ENCODE results near the gene THOC6. TPM values are rescaled to one million over a fixed set of nuclear protein-coding genes. Genes with fewer than 3 reads are reported as not detected.

Gene THOC6
- total and polyA plus RNA-seq, 2 experiments from 2014 or later: 35.6 to 79.4 TPM

DNA sequence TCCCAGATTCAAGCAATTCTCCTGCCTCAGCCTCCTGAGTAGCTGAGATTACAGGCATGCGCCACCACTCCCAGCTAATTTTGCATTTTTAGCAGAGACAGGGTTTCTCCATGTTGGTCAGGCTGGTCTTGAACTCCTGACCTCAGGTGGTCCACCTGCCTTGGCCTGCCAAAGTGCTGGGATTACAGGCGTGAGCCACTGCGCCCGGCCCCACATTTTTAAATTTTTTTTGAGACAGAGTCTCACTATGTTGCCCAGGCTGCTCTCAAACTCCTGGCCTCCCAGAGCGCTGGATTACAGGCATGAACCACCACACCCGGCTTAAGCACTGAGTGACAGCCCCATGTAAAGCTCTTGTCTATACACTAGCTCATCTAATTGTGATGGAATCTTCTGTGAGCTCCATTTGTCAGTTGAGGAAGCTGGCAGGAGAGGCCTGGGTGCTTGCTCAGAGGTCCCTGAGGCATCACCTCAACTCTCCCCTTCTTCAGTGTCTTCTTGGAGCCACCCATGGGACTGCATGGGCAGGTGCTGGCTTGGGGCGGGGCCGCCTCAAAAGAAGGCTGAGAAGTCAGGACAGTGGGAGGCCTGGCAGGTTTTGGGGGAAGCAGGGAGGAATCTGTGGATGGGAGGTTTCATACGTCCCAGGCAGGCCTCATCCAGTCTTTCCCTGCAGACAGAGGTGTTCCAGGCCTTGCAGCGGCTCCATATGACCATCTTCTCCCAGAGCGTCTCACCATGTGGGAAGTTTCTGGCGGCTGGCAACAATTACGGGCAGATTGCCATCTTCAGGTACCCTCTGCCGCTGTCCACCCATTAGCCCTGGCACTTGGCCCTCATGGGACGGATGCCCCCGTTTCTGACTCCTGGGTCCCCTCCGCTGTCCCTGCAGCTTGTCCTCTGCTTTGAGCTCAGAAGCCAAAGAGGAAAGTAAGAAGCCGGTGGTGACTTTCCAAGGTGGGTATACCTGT, 1.5 kb downstream of the THOC6 start:
- H3K4me1 ChIP-seq (ENCODE audit: insufficient read depth): peaks cover 28% of the 10 kb centered on the region
- H3K9me3 ChIP-seq (ENCODE audit: low read depth): no peaks in the 10 kb centered on the region
- H4K20me1 ChIP-seq (ENCODE audit: insufficient read depth, poor library complexity, severe bottlenecking): peaks cover 5% of the 10 kb centered on the region
- no peak overlapping the region for H3K4me3 ChIP-seq
- WGBS (ENCODE audit: low lambda C conversion rate, missing lambda C conversion rate): 96% methylated on average over 18 of the region's 18 CpGs
- no peak overlapping the region for H3K27ac ChIP-seq
- no peak overlapping the region for H2AFZ ChIP-seq
- H3K9me2 ChIP-seq (replicated peaks; ENCODE audit: insufficient read depth): no peaks in the 10 kb centered on the region
- H3K79me2 ChIP-seq: peaks cover 15% of the 10 kb centered on the region
- DNase-seq (ENCODE audit: low spot score): peak; percentile 23
- TF ChIP-seq, protein P1, sequence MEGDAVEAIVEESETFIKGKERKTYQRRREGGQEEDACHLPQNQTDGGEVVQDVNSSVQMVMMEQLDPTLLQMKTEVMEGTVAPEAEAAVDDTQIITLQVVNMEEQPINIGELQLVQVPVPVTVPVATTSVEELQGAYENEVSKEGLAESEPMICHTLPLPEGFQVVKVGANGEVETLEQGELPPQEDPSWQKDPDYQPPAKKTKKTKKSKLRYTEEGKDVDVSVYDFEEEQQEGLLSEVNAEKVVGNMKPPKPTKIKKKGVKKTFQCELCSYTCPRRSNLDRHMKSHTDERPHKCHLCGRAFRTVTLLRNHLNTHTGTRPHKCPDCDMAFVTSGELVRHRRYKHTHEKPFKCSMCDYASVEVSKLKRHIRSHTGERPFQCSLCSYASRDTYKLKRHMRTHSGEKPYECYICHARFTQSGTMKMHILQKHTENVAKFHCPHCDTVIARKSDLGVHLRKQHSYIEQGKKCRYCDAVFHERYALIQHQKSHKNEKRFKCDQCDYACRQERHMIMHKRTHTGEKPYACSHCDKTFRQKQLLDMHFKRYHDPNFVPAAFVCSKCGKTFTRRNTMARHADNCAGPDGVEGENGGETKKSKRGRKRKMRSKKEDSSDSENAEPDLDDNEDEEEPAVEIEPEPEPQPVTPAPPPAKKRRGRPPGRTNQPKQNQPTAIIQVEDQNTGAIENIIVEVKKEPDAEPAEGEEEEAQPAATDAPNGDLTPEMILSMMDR (IDR thresholded peaks at IDR 0.05; ENCODE audit: poor library complexity): no peak
- TF ChIP-seq EZH2phosphoT487 (IDR thresholded peaks at IDR 0.05; ENCODE audit: low read depth, severe bottlenecking, unreplicated experiment) (no peak), EZH2 (IDR thresholded peaks at IDR 0.05; ENCODE audit: borderline replicate concordance) (no peak)
- H3K4me2 ChIP-seq: peak overlapping the region; percentile 99
- H3K36me3 ChIP-seq (replicated peaks; ENCODE audit: insufficient read depth, low read depth): no peaks in the 10 kb centered on the region
- H3K27me3 ChIP-seq: no peaks in the 10 kb centered on the region

DNA sequence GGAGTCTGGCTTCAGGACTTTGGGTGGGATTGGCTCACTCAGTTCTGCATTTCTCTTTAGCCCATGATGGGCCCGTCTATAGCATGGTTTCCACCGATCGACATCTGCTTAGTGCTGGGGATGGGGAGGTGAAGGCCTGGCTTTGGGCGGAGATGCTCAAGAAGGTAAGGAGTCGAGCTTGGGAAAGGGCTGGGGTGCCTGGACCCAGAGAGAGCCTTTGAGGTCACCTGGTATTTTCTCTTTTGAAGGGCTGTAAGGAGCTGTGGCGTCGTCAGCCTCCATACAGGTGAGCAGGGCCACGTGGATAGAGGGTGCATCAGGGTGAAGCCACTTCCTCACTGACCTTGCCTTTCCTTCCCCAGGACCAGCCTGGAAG, 2.2 kb downstream of the THOC6 start:
- Histone ChIP-seq H3K9me3 (ENCODE audit: low read depth) (no peaks in the 10 kb centered on the region), H3K27me3 (no peaks in the 10 kb centered on the region), H3K79me2 (peaks cover 15% of the 10 kb centered on the region), H3K4me2 (no peak overlapping the region), H4K20me1 (ENCODE audit: insufficient read depth, poor library complexity, severe bottlenecking) (peaks cover 5% of the 10 kb centered on the region), H3K4me3 (no peak overlapping the region), H3K36me3 (replicated peaks; ENCODE audit: insufficient read depth, low read depth) (no peaks in the 10 kb centered on the region), H3K4me1 (ENCODE audit: insufficient read depth) (peaks cover 28% of the 10 kb centered on the region), H2AFZ (no peak overlapping the region), H3K9me2 (replicated peaks; ENCODE audit: insufficient read depth) (no peaks in the 10 kb centered on the region), H3K27ac (no peak overlapping the region)
- peak; percentile 11 for DNase-seq (ENCODE audit: low spot score)
- TF ChIP-seq EZH2phosphoT487 (IDR thresholded peaks at IDR 0.05; ENCODE audit: low read depth, severe bottlenecking, unreplicated experiment) (no peak), EZH2 (IDR thresholded peaks at IDR 0.05; ENCODE audit: borderline replicate concordance) (no peak)
- TF ChIP-seq, protein P1 (IDR thresholded peaks at IDR 0.05; ENCODE audit: poor library complexity): no peak
- 95% methylated on average over 8 of the region's 8 CpGs for WGBS (ENCODE audit: low lambda C conversion rate, missing lambda C conversion rate)

DNA sequence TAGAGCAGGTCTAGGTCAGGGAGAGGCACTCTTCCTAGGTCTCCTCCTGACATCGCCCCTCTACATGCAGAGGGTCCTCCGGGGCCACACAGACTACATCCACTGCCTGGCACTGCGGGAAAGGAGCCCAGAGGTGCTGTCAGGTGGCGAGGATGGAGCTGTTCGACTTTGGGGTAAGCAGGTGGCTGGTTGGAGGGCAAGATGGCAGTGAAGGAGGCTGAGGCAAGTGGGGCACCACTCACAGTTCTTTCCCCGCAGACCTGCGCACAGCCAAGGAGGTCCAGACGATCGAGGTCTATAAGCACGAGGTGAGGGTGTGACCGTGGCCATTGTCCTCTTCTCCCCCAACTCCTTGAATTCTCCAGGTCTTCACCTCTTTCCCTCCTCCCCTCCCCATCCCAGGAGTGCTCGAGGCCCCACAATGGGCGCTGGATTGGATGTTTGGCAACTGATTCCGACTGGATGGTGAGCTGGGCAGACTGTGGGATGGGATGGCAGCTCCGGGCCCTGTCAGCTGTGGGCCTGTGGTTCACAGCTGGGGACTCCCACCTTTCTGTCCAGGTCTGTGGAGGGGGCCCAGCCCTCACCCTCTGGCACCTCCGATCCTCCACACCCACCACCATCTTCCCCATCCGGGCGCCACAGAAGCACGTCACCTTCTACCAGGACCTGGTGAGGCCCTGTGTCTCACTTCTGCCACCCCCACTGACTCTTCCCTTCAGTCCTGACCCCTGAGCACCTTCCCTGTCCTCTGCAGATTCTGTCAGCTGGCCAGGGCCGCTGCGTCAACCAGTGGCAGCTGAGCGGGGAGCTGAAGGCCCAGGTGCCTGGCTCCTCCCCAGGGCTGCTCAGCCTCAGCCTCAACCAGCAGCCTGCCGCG, 3.0 kb downstream of the THOC6 start:
- Histone ChIP-seq H3K9me2 (replicated peaks; ENCODE audit: insufficient read depth) (no peaks in the 10 kb centered on the region), H2AFZ (no peak overlapping the region), H3K79me2 (peaks cover 15% of the 10 kb centered on the region), H3K4me3 (no peak overlapping the region), H4K20me1 (ENCODE audit: insufficient read depth, poor library complexity, severe bottlenecking) (peaks cover 5% of the 10 kb centered on the region), H3K4me2 (no peak overlapping the region), H3K9me3 (ENCODE audit: low read depth) (no peaks in the 10 kb centered on the region), H3K27ac (no peak overlapping the region), H3K36me3 (replicated peaks; ENCODE audit: insufficient read depth, low read depth) (no peaks in the 10 kb centered on the region), H3K4me1 (ENCODE audit: insufficient read depth) (peaks cover 23% of the 10 kb centered on the region), H3K27me3 (no peaks in the 10 kb centered on the region)
- TF ChIP-seq EZH2 (IDR thresholded peaks at IDR 0.05; ENCODE audit: borderline replicate concordance) (no peak), EZH2phosphoT487 (IDR thresholded peaks at IDR 0.05; ENCODE audit: low read depth, severe bottlenecking, unreplicated experiment) (no peak)
- TF ChIP-seq, protein P1 (IDR thresholded peaks at IDR 0.05; ENCODE audit: poor library complexity): no peak
- DNase-seq (ENCODE audit: low spot score): peak; percentile 8
- 97% methylated on average over 24 of the region's 24 CpGs for WGBS (ENCODE audit: low lambda C conversion rate, missing lambda C conversion rate)

All from hepatocyte (in vitro differentiated cells).